Stomach (tissue), 9 donors: ENCODE measurements around the gene HSF2. TPM values are rescaled to one million over a fixed set of nuclear protein-coding genes. Genes with fewer than 3 reads are reported as not detected.

ENCODE experiments used
- DNase-seq, 2 donors: peaks; one replicate each; pipeline versions ENCODE4 v3.0.0 to v3.0.0-alpha.2; 2013 to 2019
- H3K27ac ChIP-seq, 5 donors: fragments of 200-600 bp in 4 of 5; sonication (generic) in 4 of 5; one replicate each; pipeline ENCODE4 v1.5.1; 2013 to 2019; ENCODE audit warnings: mild to moderate bottlenecking in 1 of 5, moderate library complexity in 1 of 5
- H3K27me3 ChIP-seq, 3 donors: fragments of 200-600 bp; sonication (generic); one replicate each; pipeline ENCODE4 v1.5.1; 2017 to 2019; ENCODE audit warnings: mixed run types in 1 of 3
- H3K36me3 ChIP-seq, 4 donors: fragments of 200-600 bp; sonication (generic); 1 replicate in 3 of 4; 2 replicates in 1 of 4; pipeline ENCODE4 v1.5.1; 2016 to 2019
- H3K4me1 ChIP-seq, 4 donors: fragments of 200-600 bp; sonication (generic); one replicate each; pipeline ENCODE4 v1.5.1; 2016 to 2019
- H3K4me3 ChIP-seq, 4 donors: fragments of 200-600 bp; sonication (generic) in 3 of 4; one replicate each; pipeline ENCODE4 v1.5.1; 2016 to 2019; ENCODE audit warnings: mild to moderate bottlenecking in 1 of 4
- H3K9me3 ChIP-seq, 4 donors: fragments of 200-600 bp; sonication (generic); one replicate each; pipeline ENCODE4 v1.5.1; 2016 to 2019
- CTCF ChIP-seq, 7 experiments: fragments of 450-650 bp in 4 of 7; fragments of 200-600 bp in 3 of 7; sonication (generic) in 3 of 7; IDR thresholded peaks; one replicate each; pipeline ENCODE4 v1.5.1; 2016 to 2019; ENCODE audit warnings: antibody characterized with exemption in 7 of 7, control low read depth in 2 of 7, mild to moderate bottlenecking in 1 of 7
- EP300 ChIP-seq: sonication (generic); formaldehyde crosslinking; IDR thresholded peaks from one replicate; pipeline ENCODE4 v1.6.1; 2017; ENCODE audit warnings: antibody characterized with exemption
- POLR2A ChIP-seq, 4 donors: fragments of 450-650 bp; IDR thresholded peaks; one replicate each; pipeline ENCODE4 v1.6.1; 2016; ENCODE audit warnings: antibody characterized with exemption in 4 of 4, control low read depth in 2 of 4, mild to moderate bottlenecking in 1 of 4, moderate library complexity in 1 of 4
- POLR2AphosphoS5 ChIP-seq, 3 donors: sonication (generic); formaldehyde crosslinking; IDR thresholded peaks; one replicate each; pipeline ENCODE4 v1.6.1; 2016; ENCODE audit warnings: antibody characterized with exemption in 3 of 3
- WGBS, 5 donors: extraction: QIAGEN DNeasy Blood & Tissue Kit in 3 of 5; methylation state at CpG; one replicate each; pipeline versions ENCODE4 v1.1.5 to v1.1.7; 2013 to 2018; 5-methylcytosine and 5-hydroxymethylcytosine counted together
- intact Hi-C: fragments of 100-400 bp; cut with DNase I; formaldehyde crosslinking; loops from one replicate; pipeline ENCODE4 v1.15.1; 2023; ENCODE audit warnings: low total_unique reads
- polyA plus RNA-seq, 3 donors: library from polyadenylated mRNA; stranded (reverse); fragments of 200-250 nt; gene quantifications; one replicate each; pipeline ENCODE4 v1.2.3, GENCODE V29; 2013
- total RNA-seq, 5 donors: library from RNA; depleted of rRNA; stranded (reverse); fragments of >200 nt; gene quantifications; one replicate each; pipeline versions ENCODE4 v1.1.0 to v1.2.3, GENCODE V29; 2014 to 2016
- donor health status: healthy with polysubstance abuse.
- donor health status: Bipolar disorder and iron deficiency.
- donor health status: healthy.

Gene HSF2
- total and polyA plus RNA-seq, 8 donors, result 3.2 to 45.1 (median 11.0) TPM

GRCh38 chr6:122406187-122406586 is 6.7 kb downstream of the HSF2 start:
- intact Hi-C loops, result no loop called here
- TF ChIP-seq POLR2AphosphoS5 (IDR thresholded peaks at IDR 0.05), result no peak
- no peak for TF ChIP-seq CTCF (IDR thresholded peaks at IDR 0.05)
- TF ChIP-seq EP300, result no peak
- TF ChIP-seq POLR2A (IDR thresholded peaks at IDR 0.05), result no peak
- no peak overlapping the region for H3K27ac ChIP-seq

GRCh38 chr6:122407712-122408111 is 8.3 kb downstream of the HSF2 start:
- TF ChIP-seq POLR2AphosphoS5 (IDR thresholded peaks at IDR 0.05), result no peak
- TF ChIP-seq POLR2A (IDR thresholded peaks at IDR 0.05), result no peak
- no peak for TF ChIP-seq CTCF (IDR thresholded peaks at IDR 0.05)
- no peak for TF ChIP-seq EP300
- Histone ChIP-seq H3K27me3 (no peaks in the 10 kb centered on the region), H3K36me3 (peaks cover 0 to 6% (median 5%) of the 10 kb centered on the region in 4 donors), H3K4me3 (no peak overlapping the region), H3K9me3 (no peaks in the 10 kb centered on the region), H3K4me1 (peaks cover 0 to 38% (median 9%) of the 10 kb centered on the region in 4 donors), H3K27ac (no peak overlapping the region)
- intact Hi-C loops, result no loop called here
- no peak for DNase-seq
- 54 to 77% (median 70%) methylated on average over 4 of the region's 4 CpGs for WGBS, 5 donors

More at GRCh38 chr6:122406187-122406586, 6.7 kb downstream of the HSF2 start:
- Histone ChIP-seq H3K36me3 (no peaks in the 10 kb centered on the region), H3K4me1 (peaks cover 0 to 48% (median 16%) of the 10 kb centered on the region in 4 donors), H3K4me3 (no peak overlapping the region), H3K27me3 (no peaks in the 10 kb centered on the region), H3K9me3 (no peaks in the 10 kb centered on the region)
- DNase-seq, result no peak
- WGBS, 5 donors, result 87 to 97% (median 93%) methylated on average over 1 of the region's 1 CpG

- no peaks in the 10 kb centered on the region for H3K9me3 ChIP-seq
- H3K27me3 ChIP-seq, result no peaks in the 10 kb centered on the region
- WGBS, 5 donors, result 78 to 97% (median 90%) methylated on average over 1 of the region's 1 CpG
- no peak overlapping the region for H3K27ac ChIP-seq
- peaks cover 0 to 38% (median 9%) of the 10 kb centered on the region in 4 donors for H3K4me1 ChIP-seq
- intact Hi-C loops, result no loop called here
- TF ChIP-seq EP300 (no peak), POLR2A (IDR thresholded peaks at IDR 0.05) (no peak), CTCF (IDR thresholded peaks at IDR 0.05) (no peak), POLR2AphosphoS5 (IDR thresholded peaks at IDR 0.05) (no peak)
- no peak overlapping the region for H3K4me3 ChIP-seq
- H3K36me3 ChIP-seq, result peaks cover 4 to 11% (median 7%) of the 10 kb centered on the region in 4 donors
- DNase-seq, result no peak
Observed at GRCh38 chr6:122408240-122408639, 8.8 kb downstream of the HSF2 start.

GRCh38 chr6:122408702-122409458 is 9.4 kb downstream of the HSF2 start:
- H3K4me3 ChIP-seq, result no peak overlapping the region
- no peaks in the 10 kb centered on the region for H3K9me3 ChIP-seq
- peak in 1 of 2 donors; percentile 9 for DNase-seq
- no peak for TF ChIP-seq POLR2AphosphoS5 (IDR thresholded peaks at IDR 0.05)
- TF ChIP-seq EP300, result no peak
- no peak for TF ChIP-seq POLR2A (IDR thresholded peaks at IDR 0.05)
- TF ChIP-seq CTCF (IDR thresholded peaks at IDR 0.05), result no peak
- H3K36me3 ChIP-seq, result peaks cover 4 to 17% (median 13%) of the 10 kb centered on the region in 4 donors
- intact Hi-C loops, result no loop called here
- no peak overlapping the region for H3K27ac ChIP-seq
- H3K4me1 ChIP-seq, result peaks cover 0 to 32% (median 9%) of the 10 kb centered on the region in 4 donors
- H3K27me3 ChIP-seq, result no peaks in the 10 kb centered on the region
- 59 to 72% (median 68%) methylated on average over 6 of the region's 6 CpGs for WGBS, 5 donors
